GM19455 (cell line): ENCODE measurements around the gene PPP5C.

Source experiments
- ATAC-seq: cut with Tn5 transposase; IDR thresholded peaks from one replicate; pipeline ENCODE4 v1.9.1; 2021; ENCODE audit not compliant: unreplicated experiment

PPP5C gene

DNA sequence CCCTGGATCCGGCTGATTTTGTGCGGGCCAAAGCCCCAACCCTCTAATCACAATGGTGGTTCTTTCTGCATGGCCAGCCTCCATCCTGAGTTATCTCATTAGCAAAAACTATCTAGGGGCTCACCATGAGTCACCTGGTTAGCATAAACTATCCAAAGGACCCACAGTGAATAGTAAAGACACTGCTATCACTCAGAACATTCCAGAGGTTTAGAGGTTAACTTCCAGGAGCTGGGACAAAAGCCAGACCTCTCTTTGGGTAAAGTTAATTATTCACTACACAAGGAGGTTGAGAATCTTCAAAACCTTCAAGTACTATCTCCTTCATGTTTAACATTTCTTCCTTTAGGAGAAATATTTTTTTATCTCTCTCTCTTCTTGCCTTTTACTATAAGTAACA lies 18.8 kb upstream of the PPP5C start:
- no peak for ATAC-seq

DNA sequence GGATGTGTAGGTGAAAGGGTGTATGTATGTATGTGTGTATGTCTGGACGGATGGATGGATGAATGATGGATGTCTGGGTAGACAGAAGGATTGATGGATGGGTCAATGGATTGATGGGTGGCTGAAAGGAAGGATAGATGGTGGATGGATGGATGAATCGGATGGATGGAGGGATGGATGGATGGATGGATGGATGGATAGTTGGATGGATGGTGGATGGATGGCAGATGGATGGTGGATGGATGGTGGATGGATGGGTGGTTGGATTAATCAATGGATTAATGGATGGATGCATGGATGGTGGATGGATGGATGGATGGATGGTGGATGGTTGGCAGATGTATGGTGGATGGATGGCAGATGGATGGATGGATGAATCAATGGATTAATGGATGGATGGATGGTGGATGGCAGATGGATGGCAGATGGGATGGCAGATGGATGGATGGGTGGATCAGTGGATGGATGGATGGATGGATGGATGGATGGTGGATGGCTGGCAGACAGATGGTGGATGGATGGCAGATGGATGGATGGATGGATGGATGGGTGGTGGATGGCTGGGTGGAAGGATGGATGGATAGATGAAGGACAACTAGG lies 16.5 kb upstream of the PPP5C start:
- no peak for ATAC-seq

DNA sequence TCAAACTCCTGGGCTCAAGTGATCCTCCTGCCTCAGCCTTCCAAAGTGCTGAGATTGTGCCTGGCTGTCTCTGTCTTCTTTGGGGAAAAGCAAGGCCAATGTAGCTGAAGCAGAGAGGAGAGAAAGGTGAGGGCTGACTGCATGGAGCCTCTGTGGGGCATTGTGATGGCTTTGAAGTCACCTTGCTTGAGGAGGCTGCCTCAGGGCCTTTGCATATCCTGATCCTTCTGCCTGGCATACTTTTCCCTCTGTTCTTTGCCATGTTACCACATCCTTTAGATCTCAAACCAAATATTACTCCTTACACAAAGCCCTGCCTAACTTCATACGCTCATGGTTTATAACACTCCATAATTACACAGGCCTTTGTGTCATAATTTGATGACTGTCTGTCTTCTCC lies 9.4 kb upstream of the PPP5C start:
- no peak for ATAC-seq

DNA sequence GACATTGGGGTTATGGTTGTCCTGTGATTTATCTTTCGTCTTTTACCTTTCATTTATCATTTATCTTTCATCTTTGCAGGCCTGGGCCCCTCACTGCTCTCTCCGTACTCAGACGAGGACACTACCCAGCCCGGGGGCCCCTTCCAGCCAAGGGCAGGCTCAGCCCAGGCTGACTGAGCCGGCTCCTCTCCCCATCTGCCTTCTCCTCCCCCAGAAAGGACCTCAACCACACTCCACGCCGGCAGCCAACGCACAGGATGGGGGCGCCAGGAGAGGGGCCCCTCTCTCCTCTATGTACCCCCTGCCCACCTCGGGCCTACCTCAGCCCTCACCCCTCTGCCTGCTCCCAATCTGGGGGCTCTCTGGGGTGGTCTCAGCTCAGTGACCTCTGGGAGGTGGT lies 7.4 kb upstream of the PPP5C start:
- ATAC-seq = no peak

DNA sequence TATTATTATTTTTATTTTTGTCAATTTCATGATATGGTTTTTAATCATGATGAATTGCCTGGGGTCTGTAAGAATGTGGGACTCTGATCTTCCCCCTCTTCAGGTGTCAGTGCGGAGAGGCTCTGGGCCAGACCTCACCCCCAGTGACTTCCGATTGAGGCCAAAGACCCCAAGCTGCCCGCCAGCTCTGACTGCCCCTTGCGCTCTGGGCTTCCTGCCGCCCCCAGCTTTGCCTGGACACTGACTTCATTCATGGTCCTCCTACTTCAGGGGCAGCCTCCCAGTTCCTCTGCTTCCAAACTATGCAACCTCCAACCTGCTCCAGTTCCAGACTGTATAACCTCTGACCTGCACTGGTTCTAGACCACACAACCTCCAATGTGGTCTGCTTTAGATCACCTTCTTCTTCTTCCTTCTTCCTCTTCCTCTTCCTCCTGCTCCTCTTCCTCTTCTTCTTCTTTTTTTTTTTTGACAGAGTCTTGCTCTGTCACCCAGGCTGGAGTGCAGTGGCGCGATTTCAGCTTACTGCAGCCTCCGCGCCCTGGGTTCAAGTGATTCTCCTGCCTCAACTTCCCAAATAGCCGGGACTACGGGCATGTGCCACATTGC lies 6.7 kb upstream of the PPP5C start:
- no peak for ATAC-seq

DNA sequence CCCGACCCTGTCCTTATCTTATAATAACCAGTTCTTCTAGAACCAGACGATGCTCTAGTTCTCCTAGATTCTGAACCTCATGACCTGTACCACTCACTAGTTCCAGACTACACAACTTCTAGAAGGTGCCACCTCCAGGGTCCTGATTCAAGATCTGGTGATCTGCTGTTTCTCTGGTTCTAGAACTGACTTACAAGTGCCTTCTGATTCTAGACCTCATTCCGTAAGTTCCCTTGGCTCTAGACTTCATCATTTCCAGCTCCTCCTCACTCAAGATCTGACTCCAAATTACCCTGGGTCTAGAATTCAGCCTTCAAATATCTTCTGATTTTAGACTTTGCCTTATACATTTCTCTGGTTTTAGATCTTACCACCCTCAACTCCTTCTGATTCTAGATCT lies 5.0 kb upstream of the PPP5C start:
- no peak for ATAC-seq

DNA sequence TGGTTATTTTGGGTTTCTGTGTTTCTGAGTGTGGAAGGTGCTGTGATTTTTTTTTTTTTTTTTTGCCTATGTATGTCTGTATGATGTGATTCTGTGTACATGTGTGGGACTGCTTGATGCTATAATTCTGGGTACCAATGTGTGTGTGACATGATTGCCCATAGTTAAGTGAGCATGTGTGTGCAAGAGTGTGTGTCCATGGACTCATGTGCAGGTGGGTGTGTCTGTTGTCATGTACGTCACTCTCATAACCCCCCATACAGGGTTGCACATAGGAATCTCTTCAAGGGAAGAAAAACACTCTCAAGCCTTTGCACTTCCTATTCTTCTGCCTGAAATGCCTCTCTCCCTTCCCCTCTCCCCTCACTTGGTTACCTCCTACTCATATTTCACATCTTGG lies 2.5 kb upstream of the PPP5C start:
- ATAC-seq = no peak

DNA sequence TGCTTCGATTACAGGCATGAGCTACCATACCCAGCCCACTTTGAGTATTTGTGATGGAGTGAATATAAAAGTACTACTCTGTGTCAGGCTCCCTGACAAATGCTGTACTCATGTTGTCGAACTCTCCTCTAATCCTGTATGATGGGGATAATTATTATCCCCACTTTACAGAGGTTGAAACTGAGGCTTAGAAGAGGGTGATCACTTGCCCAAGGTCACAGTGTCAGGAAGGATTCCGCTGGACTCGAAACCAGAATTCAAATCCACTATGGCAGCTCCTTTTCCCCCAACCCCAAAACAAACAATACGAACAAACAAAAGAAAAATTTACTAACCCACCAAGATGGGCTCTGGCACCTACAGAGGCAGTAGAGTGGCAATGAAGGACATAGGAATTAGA lies 1.7 kb upstream of the PPP5C start:
- no peak for ATAC-seq

DNA sequence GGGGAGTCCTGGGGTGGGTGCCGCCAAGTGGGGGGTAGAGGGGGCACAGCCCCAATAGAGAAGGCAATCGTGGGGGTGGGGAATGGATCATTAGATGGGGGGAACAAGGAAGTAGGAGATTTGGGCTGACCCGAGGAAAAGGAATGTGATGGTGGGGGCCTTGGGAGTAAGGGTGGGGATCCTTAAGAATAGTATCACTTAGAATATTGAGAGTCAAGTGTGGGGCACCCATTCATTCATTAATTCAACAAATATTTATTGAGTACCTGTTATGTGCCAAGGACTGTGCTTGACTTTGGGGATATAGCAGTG lies 641 bp downstream of the PPP5C start:
- no peak for ATAC-seq

DNA sequence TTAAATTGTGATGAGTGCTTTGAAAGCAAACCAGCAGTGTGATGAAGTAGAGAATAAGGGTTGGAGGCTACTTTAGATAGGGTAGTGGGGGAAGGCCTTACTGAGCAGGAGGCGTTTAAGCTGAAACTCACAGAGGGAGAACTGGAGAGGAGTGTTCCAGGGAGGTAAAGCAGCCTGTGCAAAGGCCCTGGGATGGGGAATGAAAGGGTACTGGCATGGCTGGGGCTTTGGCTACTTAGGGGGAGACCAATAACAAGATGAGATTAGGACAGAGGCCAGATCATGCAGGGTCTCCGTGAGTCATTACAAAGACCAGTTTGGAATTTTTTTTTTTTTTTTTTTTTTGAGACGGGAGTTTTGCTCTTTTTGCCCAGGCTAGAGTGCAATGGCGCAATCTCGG lies 1.1 kb downstream of the PPP5C start:
- no peak for ATAC-seq

DNA sequence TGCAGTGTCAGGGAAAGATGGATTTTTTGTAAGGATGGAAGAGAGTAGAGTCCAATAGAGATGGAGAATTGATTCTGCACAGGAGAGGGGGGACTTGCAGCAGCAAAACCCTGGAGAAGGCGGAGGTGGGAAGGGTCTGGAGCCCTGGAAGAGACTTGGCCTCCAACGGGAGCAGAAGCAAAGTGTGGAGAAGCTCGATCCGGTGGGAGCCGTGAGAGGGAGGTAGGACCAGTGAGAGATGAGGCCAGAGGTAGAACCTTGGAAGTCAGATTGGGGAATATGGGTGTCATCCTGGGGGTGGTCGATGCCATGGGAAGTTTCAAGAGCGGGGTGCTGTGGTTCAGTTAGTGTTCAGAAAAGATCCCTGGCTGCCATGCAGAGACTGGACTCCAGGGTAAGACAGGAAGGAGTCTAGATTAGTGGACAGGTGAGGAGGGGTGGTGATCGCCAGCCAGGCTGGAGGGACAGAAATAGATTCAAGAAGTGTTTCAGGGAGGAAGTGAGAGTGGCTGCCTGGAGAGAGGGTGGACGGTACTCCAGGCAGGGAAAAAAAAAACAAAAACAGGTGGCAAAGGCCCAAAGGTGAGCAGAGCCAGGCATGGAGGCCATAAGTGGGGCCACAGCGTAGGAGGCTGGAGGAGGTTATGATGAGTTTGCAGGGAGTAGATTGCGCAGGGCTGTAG lies 2.6 kb downstream of the PPP5C start:
- no peak for ATAC-seq

DNA sequence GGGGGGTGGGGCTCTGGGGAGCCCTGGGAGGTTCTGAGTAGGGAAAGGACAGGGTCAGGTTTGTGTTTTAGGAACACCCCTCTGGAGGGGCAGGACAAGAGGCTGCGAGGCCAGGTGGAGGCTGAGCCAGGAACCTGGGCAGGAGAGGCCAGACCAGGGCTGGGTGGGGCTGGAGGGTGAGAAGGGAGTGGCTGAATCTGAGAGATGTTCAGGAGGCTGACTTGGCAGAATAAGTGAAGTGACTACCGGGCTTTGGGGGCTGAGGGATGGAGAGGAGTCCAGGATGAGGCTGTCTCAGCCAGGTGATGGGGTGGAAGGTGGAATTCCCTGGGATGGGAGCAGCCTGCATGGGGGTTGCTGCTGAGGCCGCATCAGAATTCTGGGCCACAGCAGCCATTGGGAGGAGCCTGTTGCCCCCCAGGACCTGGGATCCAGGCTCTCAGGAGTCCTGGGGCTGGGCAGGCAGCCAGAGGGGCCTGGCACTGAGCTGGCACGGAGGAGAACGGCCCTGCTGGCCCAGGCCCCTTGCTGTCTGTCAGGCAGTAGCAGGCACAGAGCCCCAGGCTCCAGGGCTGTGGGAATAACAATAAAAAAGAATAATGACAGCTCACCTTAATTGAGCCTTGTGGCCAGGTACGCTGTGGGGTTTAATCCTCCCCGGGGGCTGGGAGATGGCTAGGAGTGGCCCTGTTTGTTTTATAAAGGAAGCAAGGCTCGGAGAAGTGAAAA lies 3.3 kb downstream of the PPP5C start:
- ATAC-seq = no peak

DNA sequence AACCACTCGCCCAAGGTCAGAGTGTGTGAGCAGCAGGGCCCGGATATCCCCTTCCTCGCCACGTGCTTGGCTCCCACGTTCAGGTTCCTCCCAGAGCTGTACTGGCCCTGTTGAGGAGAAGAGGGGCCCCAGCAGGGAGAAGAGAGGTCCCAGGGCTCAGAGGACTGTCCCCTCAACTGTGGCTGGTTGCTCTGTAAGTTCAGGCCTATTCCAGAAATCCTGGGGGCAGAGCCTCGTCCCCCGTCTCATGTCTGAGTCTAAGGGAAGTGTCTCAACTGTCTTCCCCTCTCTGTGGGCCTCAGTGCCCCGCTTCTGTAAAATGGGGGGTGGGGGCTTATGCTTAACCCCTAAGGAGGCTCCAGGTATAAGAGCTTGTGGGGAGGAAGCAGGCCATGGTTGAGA lies 3.9 kb downstream of the PPP5C start:
- ATAC-seq = no peak

DNA sequence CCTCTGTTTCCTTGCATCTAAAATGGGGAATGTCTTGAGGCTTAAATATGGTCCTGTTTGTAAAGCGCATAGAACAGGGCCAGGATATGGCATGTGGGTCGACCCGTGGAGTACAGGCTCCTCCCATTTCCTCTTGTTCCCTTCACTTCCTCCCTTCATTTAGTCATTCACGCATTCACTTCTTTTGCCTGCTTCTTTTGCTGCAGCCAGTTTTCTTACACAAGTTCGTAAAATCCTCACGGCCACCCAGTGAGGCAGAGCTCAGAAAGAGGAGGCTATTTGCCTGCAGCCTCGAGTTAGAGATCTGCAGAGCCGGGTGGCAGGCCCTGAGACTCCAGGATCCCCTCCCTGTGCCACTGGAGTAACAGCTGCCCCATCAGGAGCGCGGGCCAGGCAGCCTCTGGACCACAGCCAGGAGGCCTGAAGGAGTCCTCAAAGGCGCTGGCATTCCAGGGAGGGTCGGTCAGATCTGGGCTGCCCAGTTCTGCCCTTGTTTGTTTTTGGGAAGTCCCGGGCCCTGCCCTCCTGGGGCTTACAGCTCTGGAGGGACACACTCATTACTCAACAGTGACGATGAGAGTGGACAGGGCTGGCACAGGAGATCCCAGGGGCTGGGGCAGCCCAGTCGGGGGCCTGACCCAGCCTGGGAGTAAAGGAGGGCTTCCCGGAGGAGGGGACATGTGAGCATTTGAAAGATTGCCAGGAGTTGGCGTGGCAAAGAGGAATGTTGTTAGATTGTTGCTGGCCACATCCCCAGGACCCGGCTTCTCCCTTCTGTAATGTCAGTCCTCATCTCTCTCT lies 4.6 kb downstream of the PPP5C start:
- ATAC-seq = no peak

DNA sequence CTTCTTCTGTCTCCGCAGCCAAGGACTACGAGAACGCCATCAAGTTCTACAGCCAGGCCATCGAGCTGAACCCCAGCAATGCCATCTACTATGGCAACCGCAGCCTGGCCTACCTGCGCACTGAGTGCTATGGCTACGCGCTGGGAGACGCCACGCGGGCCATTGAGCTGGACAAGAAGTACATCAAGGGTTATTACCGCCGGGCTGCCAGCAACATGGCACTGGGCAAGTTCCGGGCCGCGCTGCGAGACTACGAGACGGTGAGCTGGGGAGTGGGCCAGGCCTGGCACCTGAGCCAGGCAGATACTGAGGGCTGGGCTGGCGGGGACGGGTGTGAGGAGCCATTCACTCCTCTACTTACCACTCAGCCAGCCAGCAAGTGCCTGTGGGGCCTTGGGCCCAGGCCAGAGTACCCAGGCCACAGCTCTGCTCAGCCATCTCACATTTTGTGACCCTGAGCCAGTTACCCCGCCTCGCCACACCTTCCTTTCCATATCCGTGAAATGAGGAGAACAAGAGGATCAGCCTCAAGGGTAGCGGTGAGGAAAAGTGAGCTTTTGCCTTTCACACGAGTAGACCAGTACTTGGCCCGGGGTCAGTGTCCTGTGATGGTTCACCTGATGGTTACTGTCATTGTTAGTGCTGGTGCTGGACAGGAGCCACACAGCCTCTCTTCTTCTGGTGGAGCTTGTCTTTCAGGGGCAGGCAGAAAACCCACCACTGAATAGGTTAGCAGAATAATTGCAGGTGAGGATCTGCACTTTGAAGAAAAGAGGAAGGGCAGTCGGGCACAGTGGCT lies 7.0 kb downstream of the PPP5C start:
- no peak for ATAC-seq

DNA sequence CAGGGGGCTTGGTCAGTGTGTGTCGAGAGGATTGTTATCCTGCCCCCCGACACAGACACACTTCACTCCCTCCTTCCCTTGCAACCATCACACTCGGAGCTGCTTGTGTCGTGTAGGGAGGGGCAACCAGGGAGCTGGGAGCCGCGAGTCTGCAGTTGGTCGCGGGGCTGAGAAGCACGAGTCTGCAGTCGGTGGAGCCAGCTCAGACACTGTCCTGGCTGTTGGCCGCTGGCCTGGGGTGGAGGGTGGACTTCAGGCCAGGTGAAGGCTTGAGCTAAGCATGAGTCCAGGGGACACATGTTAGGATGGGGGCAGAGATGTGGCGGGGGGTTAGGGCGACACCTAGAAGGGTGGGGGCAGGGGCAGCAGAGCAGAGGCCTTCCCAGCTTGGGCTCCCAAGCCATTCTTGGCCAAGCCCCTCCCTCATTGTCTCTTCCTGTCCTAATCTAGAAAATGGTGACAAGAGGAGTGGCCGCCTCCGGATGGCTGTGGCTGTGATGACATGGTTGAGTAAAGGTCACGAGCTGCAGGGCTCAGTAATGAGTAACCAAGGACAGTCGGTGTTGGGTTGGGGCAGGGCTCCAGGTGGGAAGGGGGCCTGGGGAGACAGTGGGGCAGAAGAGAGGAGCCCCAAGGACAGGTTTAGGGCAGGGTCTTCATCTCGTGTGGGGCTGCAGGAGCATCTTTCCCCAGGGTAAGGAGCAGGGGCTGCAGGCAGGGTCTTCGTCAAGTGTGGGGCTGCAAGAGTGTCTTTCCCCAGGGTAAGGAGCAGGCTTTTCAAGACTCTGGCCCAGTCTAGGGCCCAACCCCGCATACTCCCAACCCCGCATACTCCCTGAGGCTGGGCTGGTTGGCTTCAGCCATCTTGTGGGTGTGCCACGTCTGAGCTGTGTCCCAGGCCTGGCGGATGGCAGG lies 8.6 kb downstream of the PPP5C start:
- ATAC-seq = no peak

DNA sequence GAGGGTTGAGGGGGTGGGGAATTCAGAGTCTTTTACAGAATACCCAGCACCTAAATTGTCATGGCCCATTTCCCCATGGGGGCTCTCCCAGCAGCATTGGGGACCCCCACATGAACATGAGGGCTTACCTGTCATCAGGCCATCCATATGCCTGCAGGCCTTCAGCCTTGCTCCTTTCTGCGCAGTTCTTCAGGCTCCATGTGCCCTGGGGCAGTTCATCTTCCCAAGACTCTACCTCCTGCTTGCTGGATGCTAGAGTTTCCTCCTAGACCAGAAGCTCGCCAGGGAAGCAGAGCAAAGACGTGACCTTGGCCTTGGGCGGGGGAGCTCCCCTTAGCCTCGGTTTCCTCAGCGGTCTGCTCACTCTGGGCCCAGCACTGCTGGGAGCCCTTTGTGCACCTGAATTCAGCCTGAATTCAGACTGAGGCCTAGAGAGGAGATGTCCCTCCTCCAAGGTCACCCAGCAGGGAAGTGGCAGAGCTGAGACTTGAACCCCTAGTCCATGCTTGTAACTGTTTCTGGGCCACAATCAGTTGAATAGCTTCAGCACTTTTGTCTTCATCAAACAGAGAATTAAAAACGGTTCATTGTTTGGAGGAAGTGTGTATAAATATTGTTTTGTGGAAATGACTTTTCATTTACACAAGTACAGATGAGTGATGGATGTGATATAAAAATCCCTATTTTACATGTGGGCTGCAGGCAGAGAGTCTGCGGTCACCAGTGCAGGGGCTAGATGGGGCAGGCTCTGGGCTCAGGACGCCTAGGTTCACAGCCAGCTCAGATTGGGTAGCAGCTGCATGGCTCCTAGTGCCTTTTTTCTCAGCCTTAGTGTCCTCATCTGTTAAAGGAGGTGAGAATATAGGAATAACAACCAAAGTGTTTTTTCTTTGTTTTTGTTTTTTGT lies 9.5 kb downstream of the PPP5C start:
- no peak for ATAC-seq

DNA sequence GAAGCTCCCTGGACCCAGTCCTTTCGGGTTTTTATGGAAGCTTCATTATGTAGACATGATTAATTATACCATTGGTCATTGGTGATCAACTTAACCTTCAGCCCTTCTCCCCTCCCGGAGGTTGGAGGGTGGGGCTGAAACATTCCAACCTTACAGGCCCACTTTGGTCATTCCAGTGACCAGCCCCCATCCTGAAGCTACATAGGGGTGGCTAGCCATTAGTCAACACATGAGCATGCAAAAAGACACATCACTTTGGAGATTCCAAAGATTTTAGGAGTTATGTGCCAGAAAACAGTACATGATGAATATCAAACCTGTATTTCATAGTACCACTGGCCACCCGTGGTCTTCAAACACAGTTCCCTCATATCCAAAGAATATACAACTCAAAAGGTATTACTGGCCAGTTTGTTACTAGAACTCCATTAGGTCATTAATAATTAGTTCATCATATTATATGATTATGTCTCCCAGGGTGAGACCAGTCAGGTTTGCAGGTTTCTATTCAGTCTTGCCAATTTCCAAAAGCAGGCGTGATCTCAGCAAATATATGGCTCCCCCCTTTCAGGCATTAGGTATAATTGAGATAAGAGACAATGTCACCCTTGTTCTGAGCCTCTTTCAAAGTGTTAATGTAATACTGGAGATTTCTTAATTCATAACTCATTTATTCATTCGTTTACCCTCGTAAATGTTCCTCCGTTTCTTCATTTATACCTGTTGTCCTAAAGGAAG lies 11.1 kb downstream of the PPP5C start:
- ATAC-seq = no peak
